Measurements from ENCODE around the gene TELO2.

TELO2 gene

GRCh38 chr16:1498899-1499676, 5.9 kb downstream of the TELO2 start:
- no peak for DNase-seq (ENCODE audit: low read depth)

- DNase-seq (ENCODE audit: low read depth), result no peak
Observed at GRCh38 chr16:1499756-1500464, 6.8 kb downstream of the TELO2 start.

DNA sequence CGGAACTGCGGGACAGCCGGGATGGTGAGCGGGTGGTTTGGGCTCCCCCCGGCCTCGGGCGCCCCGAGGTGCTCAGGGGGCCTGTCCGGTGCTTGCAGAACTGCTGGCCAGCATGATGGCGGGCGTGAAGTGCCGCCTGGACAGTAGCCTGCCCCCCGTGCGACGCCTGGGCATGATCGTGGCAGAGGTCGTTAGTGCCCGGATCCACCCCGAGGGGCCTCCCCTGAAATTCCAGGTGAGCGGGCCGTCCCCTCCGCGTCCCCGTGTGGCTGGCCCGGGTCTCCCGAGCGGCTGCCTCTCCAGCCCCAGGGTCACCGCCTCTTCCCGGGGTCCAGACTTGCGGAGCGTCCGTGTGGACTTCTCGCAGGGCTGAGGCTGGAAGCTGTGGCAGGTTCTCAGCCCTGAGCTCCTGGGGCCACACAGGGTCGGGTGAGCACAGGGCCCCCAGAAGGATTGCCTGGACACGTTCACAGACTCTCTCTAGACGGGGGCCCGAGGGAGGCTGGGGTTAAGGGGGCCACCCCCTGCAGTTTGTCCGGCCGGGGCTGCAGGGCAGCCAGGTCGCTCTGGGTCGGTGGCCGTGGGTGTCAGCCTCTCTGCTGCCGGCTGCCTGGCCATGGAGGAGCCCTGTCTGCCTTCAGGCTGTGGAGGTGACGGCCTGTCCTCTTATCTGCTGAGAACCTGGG, 7.4 kb downstream of the TELO2 start:
- DNase-seq (ENCODE audit: low read depth), result no peak

- no peak for DNase-seq (ENCODE audit: low read depth)
Observed at GRCh38 chr16:1501630-1502029, 8.5 kb downstream of the TELO2 start.

- DNase-seq (ENCODE audit: low read depth), result no peak
Observed at GRCh38 chr16:1502092-1503004, 9.2 kb downstream of the TELO2 start.

- DNase-seq (ENCODE audit: low read depth), result no peak
Observed at GRCh38 chr16:1503110-1503955, 10.2 kb downstream of the TELO2 start.

GRCh38 chr16:1505073-1505844, 12.1 kb downstream of the TELO2 start:
- DNase-seq (ENCODE audit: low read depth), result no peak

DNA sequence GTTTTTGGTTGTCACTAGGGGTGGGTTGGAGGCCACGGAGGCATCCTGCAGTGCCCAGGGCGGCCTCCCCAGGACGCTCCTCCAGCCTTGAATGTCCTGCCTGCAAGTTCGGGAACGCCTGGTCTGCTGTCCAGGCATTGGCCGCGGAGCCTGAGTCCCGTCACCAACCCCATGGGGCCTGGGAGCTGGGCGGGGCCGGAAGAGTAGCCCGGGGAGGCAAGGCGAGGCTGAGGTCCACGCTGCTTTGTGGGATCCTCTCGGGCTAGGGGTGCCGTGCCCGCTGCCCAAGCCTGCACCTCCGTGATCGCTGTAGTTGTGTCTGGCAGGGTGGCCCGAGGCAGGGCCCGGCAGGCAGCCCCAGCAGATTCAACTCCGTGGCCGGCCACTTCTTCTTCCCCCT, 12.8 kb downstream of the TELO2 start:
- no peak for DNase-seq (ENCODE audit: low read depth)

GRCh38 chr16:1506494-1507213, 13.5 kb downstream of the TELO2 start:
- DNase-seq (ENCODE audit: low read depth), result no peak

GRCh38 chr16:1508494-1509187, 15.5 kb downstream of the TELO2 start:
- DNase-seq (ENCODE audit: low read depth), result no peak

DNA sequence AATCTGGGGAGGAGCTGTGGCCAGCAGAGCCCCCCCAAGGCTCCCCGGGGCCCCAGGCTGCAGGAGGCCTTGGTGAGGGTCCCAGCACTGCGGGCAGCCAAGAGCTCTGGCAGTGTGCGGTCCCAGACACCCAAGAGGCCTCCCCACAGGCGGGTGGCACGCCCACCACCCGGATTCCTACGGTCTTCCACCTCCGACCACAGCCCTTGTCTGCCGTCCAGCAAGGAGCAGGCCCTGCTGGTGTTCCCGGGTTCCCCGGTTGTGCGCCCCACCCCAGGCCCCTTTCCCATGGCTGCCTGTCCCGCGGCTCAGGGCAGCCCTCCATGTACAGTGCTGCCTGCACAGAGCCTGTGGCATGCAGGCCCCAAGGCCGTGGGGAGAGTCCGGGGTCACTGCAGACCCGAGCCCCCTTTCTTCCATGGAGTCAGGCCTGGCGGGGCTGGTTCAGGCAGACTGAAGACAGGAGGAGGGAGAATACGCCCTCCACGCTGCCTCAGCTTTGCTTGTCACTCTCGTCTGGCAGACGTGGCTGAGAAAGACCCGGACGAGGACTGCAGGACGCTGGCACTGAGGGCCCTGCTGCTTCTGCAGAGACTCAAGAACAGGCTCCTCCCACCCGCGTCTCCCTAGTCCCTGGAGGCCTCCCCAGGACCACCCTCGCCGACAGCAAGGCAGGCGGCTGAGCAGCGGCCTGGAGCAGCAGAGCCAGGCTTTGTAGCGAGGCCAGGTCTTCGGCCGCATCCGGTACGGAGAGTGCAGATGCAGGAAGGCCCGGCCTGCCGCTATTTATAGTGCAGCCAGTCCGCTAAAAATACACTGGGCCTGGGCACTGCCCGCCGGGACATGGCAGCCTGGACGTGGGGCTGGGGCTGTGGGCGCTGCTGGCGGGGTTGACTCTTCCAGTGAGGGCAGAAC, 16.4 kb downstream of the TELO2 start:
- DNase-seq (ENCODE audit: low read depth), result no peak

GRCh38 chr16:1510272-1510671, 17.1 kb downstream of the TELO2 start:
- DNase-seq (ENCODE audit: low read depth), result no peak

DNA sequence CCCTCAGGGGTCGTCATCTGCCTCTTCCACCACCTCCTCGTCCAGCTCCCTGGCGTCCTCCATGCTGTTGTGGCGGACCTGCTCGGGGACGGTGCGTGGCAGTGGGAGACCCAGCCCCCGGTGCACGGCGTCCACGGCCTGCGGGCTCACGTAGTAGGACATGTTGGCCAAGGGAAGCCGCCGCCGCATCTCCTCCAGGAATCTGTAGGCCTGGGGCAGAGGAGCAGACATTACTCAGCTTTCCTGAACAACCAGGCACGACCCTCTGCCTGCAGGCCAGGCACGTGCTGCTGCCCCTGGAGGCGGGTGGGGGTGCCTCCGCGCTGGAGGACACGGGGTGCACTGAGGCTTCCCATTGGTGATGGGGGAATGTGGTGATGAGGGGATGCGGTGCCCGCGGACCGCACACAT, 17.8 kb downstream of the TELO2 start:
- DNase-seq (ENCODE audit: low read depth), result no peak

DNA sequence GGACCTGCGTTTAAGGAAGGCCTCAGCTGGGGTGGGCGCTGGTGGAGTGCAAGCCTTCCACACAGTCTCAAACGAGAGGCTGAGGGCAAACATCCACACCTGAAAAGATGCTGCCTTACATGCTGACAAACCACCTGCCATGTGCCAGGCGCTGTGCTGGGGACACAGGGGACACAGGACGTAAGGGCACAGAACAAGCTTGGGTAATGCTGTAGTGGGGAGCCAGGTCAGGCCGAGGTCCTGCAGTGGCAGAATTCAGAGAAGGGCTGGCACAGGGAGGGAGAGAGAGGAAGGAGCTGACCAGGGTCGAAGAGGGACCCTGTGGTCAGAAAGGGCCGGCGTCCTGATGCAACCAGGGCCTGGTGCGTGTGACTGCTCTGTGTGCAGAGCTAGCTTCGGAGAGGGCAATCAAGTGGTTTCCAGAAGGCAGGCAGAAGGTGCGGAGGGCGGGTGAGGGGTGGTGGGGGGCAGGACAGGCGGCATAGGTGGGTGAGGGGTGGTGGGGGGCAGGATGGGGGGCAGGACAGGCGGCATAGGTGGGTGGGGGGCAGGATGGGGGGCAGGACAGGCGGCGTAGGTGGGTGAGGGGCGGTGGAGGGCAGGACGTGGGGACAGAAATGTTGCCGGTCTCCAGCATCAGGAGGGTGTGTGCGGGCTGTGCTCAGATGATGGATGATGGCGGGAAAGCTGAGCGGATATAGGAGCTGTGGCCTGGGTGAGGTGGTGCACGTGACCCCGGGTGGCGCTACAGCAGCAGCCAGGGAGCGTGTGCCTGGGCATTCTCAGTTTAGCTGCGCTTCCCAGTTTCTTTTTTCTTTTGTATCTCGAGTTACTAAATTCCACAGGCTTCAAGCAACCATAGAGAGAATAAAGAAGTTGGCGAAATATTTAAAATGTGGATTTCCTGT, 18.8 kb downstream of the TELO2 start:
- DNase-seq (ENCODE audit: low read depth), result no peak

- DNase-seq (ENCODE audit: low read depth), result no peak
Observed at GRCh38 chr16:1512774-1513173, 19.6 kb downstream of the TELO2 start.

- DNase-seq (ENCODE audit: low read depth), result no peak
Observed at GRCh38 chr16:1514507-1514906, 21.3 kb downstream of the TELO2 start.

DNA sequence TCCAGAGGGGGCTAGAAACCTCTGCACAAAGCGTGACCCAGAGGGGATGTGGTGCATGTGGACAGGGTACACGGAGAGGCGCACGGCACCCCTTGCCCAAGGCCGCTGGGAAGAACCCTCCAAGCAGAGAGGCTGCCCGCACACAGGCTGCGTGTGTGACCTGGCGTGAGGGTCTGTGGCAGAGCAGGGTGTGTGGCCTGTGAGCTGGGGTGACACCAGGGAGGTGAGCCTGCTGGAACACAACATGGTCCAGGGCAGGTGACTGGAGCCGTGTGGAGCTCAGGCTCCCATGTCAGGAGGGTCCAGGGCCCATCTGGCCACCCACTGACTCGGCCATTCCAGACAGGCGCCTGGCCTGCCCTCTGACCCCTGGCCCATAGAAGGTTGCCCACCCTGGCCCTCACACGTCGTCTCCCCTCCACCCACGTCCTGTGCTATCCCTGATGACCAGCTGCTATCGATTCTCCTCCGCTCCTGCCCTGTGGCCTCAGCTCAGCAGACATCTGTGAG, 25.5 kb downstream of the TELO2 start:
- DNase-seq (ENCODE audit: low read depth), result no peak
